ENCODE data around the gene LHPP.

LHPP gene

DNA sequence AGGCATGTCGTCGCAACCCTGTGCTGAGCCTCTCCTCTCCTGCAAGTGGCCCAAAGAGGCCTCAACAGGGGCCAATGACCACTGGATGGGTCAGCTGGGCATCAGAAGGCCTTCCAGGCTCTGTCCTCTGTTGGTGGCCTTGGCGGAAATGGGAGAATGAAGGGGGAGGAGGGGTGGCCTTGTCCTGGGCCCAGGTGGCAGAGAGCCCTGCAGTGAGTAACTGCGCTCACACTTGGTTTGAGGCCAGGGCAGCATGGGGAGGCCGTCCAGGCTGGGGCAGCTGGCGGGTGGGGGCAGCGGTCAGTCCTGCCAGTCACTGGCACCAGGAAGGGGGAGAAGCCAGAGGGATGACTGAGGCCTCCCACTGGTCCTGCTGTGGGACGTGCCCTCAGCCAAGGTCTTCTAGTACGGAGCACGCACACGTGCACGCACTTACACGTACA lies 59.8 kb downstream of the LHPP start:
- H3K27ac ChIP-seq (ENCODE audit: extremely low read depth, low read depth, low read length): no peak overlapping the region
- H3K9me3 ChIP-seq (ENCODE audit: control insufficient read depth, insufficient read depth, low read depth, low read length): no peaks in the 10 kb centered on the region
- no peak overlapping the region for H3K4me3 ChIP-seq (ENCODE audit: low read depth, low read length)
- no peaks in the 10 kb centered on the region for H3K36me3 ChIP-seq (ENCODE audit: control insufficient read depth in 2 of 2, insufficient read depth in 1 of 2, low read length in 2 of 2)
- no peaks in the 10 kb centered on the region for H3K4me1 ChIP-seq (ENCODE audit: control insufficient read depth, insufficient read depth, low read length)
- ChIA-PET POLR2A (no interaction called here), CTCF (interaction anchor here (1.0 kb wide), 1 partner anchor 15 kb away, joined by 3 read pairs; no protein-coding TSS in a partner anchor)
- TF ChIP-seq ZIC2 (tag by site-specific recombination; IDR thresholded peaks at IDR 0.05): 0 out of 2 replicates have a peak, but pooled peaks have one; percentile 16
- TF ChIP-seq ZFP37 (tag by site-specific recombination; IDR thresholded peaks at IDR 0.05): no peak

DNA sequence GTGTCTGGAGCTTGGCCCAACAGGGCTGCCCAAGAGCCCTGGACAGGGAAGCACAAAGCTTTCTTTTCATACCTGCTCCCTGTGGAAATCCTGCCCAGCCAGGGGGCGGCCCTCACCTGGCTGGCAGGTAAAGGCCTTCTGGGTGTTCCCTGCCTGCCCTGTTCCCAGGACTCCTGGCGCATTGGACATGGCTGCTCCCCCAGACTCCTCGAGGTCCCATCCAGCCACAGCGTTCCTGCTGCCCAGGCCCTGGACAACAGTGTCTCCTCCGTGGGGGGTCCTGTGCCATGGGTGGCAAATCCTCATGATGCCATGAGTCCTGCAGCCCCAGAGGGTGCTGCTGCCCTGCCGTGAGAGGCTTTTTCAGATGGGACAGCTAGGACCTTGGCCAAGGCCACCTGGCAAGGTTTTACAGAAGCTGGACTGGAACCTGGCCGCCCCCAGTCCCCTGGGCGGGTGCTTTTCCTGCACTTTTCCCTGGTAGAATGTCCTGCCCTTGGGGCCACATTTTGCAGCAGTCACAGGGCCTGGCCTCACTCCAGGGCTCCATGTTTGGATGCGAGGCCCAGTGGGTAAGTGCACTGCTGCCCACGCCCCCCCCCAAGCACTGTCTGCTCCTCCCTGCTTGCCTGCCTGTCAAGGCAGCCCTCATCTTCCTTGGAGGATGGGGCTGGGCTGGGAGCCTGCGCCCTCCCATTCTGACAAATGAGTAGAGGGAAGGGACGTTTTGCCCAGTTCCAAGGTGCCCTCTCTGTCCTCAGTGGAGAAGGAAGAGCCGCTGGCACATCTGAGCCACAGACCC lies 60.7 kb downstream of the LHPP start:
- Histone ChIP-seq H3K9me3 (ENCODE audit: control insufficient read depth, insufficient read depth, low read depth, low read length) (no peaks in the 10 kb centered on the region), H3K4me1 (ENCODE audit: control insufficient read depth, insufficient read depth, low read length) (no peaks in the 10 kb centered on the region), H3K4me3 (ENCODE audit: low read depth, low read length) (no peak overlapping the region), H3K27ac (ENCODE audit: extremely low read depth, low read depth, low read length) (no peak overlapping the region), H3K36me3 (ENCODE audit: control insufficient read depth in 2 of 2, insufficient read depth in 1 of 2, low read length in 2 of 2) (no peaks in the 10 kb centered on the region)
- ChIA-PET POLR2A (no interaction called here), CTCF (interaction anchor here (0.6 kb wide), 1 partner anchor 857 kb away, joined by 3 read pairs; no protein-coding TSS in a partner anchor)
- peak; percentile 51; the same call in 1 of the 2 replicates for TF ChIP-seq ZIC2 (tag by site-specific recombination; IDR thresholded peaks at IDR 0.05)
- TF ChIP-seq, protein P1, sequence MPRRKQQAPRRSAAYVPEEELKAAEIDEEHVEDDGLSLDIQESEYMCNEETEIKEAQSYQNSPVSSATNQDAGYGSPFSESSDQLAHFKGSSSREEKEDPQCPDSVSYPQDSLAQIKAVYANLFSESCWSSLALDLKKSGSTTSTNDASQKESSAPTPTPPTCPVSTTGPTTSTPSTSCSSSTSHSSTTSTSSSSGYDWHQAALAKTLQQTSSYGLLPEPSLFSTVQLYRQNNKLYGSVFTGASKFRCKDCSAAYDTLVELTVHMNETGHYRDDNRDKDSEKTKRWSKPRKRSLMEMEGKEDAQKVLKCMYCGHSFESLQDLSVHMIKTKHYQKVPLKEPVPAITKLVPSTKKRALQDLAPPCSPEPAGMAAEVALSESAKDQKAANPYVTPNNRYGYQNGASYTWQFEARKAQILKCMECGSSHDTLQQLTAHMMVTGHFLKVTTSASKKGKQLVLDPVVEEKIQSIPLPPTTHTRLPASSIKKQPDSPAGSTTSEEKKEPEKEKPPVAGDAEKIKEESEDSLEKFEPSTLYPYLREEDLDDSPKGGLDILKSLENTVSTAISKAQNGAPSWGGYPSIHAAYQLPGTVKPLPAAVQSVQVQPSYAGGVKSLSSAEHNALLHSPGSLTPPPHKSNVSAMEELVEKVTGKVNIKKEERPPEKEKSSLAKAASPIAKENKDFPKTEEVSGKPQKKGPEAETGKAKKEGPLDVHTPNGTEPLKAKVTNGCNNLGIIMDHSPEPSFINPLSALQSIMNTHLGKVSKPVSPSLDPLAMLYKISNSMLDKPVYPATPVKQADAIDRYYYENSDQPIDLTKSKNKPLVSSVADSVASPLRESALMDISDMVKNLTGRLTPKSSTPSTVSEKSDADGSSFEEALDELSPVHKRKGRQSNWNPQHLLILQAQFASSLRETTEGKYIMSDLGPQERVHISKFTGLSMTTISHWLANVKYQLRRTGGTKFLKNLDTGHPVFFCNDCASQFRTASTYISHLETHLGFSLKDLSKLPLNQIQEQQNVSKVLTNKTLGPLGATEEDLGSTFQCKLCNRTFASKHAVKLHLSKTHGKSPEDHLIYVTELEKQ (tag by site-specific recombination; IDR thresholded peaks at IDR 0.05; ENCODE audit: borderline replicate concordance): no peak
- TF ChIP-seq EGR2 (tag by site-specific recombination; IDR thresholded peaks at IDR 0.05; ENCODE audit: low read depth): no peak
- peak; percentile 26; the same call in 1 of the 2 replicates for TF ChIP-seq GLIS2 (tag by site-specific recombination; IDR thresholded peaks at IDR 0.05)

DNA sequence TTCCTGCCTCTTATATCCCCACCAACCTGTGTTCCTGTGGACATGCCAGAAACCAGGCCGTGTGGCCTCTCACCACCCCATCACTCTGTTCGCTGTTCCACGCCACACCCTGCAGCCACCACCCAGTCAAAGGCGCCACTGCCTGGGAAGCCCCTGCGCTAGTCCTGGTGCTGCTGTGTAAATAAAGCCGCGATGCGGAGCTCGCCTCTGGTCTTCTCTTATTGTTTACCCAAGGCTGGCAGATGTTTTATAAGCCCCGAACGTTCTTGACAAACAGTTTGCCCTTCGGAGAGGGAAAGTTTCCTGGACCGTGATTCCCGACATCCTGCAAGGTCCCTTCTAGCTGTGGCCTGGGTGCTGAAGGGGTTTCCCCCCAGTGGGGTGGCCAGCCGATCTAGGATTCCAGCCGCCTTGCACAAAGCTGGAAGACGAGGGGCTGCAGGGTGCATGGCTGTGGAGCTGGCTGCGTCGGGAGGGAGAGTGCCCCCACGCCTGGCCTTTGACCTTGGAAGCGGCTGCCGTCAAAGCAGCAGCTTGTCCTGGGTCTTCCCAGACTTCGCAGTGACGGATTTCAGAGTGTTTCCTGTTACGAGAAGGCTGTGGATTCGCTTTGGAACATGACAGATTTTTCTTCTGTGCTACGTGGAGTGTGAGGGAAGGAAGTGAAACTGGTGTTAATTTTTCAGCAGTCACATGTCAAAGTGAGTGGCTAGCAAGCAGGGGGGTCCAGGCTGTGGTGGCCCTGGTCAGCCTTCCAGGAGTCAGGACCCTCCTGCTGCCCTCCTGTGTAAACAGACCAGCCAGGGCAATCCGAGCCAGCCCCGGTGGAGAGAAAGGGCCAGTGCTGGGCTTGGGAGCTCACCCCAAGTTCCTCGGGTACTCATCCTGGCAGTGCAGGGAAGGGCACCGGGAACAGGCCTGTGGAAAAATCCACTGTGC lies 61.6 kb downstream of the LHPP start:
- TF ChIP-seq HOXA7 (CRISPR knock-in tag; IDR thresholded peaks at IDR 0.05; ENCODE audit: borderline replicate concordance) (no peak), GLIS1 (tag by site-specific recombination; IDR thresholded peaks at IDR 0.05) (peak; percentile 40; the same call in 1 of the 2 replicates), ZNF600 (tag by site-specific recombination; IDR thresholded peaks at IDR 0.05) (peak; percentile 35; the same call in 1 of the 2 replicates), ZNF341 (tag by site-specific recombination; IDR thresholded peaks at IDR 0.05; ENCODE audit: low read depth) (peak; percentile 56), ZNF529 (tag by site-specific recombination; IDR thresholded peaks at IDR 0.05; ENCODE audit: insufficient replicate concordance) (no peak), ZNF514 (tag by site-specific recombination; IDR thresholded peaks at IDR 0.05) (no peak), KLF1 (tag by site-specific recombination; IDR thresholded peaks at IDR 0.05) (peak; percentile 69)
- TF ChIP-seq, protein P2, sequence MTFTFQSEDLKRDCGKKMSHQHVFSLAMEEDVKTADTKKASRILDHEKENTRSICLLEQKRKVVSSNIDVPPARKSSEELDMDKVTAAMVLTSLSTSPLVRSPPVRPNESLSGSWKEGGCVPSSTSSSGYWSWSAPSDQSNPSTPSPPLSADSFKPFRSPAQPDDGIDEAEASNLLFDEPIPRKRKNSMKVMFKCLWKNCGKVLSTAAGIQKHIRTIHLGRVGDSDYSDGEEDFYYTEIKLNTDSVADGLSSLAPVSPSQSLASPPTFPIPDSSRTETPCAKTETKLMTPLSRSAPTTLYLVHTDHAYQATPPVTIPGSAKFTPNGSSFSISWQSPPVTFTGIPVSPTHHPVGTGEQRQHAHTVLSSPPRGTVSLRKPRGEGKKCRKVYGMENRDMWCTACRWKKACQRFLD (tag by site-specific recombination; IDR thresholded peaks at IDR 0.05): no peak
- TF ChIP-seq, protein P3, sequence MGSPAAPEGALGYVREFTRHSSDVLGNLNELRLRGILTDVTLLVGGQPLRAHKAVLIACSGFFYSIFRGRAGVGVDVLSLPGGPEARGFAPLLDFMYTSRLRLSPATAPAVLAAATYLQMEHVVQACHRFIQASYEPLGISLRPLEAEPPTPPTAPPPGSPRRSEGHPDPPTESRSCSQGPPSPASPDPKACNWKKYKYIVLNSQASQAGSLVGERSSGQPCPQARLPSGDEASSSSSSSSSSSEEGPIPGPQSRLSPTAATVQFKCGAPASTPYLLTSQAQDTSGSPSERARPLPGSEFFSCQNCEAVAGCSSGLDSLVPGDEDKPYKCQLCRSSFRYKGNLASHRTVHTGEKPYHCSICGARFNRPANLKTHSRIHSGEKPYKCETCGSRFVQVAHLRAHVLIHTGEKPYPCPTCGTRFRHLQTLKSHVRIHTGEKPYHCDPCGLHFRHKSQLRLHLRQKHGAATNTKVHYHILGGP (tag by site-specific recombination; IDR thresholded peaks at IDR 0.05): no peak
- Histone ChIP-seq H3K9me3 (ENCODE audit: control insufficient read depth, insufficient read depth, low read depth, low read length) (no peaks in the 10 kb centered on the region), H3K27ac (ENCODE audit: extremely low read depth, low read depth, low read length) (no peak overlapping the region), H3K4me3 (ENCODE audit: low read depth, low read length) (no peak overlapping the region), H3K36me3 (ENCODE audit: control insufficient read depth in 2 of 2, insufficient read depth in 1 of 2, low read length in 2 of 2) (no peaks in the 10 kb centered on the region), H3K4me1 (ENCODE audit: control insufficient read depth, insufficient read depth, low read length) (no peaks in the 10 kb centered on the region)
- ChIA-PET POLR2A (interaction anchor here (0.8 kb wide), 1 partner anchor 104 kb away, joined by 3 read pairs; the partner anchor contains the start of gene OAT), CTCF (interaction anchor here (1.1 kb wide), 1 partner anchor 218 kb away, joined by 3 read pairs; no protein-coding TSS in a partner anchor)
